Large intestine (tissue), 3 donors: ENCODE data around the gene CRYBG1. TPM values are rescaled to one million over a fixed set of nuclear protein-coding genes. Genes with fewer than 3 reads are reported as not detected.
"Not testable (repeated sequence)": the region's sequence is repeated elsewhere in the genome, so short reads cannot be mapped to it uniquely, and the experiment has no call there.

Experiments
- DNase-seq, 2 donors: peaks; one replicate each; pipeline versions ENCODE4 v3.0.0 to v3.0.0-alpha.2; 2013
- H3K27ac ChIP-seq: one replicate; pipeline ENCODE4 v1.5.1; 2013; ENCODE audit warnings: low read length
- H3K27me3 ChIP-seq: 2 replicates; pipeline ENCODE4 v1.6.1; 2013; ENCODE audit warnings: low read length; ENCODE audit not compliant: control insufficient read depth, insufficient read depth
- H3K36me3 ChIP-seq: 2 replicates; pipeline ENCODE4 v1.6.1; 2013; ENCODE audit warnings: low read length; ENCODE audit not compliant: control insufficient read depth, insufficient read depth
- H3K4me1 ChIP-seq: one replicate; pipeline ENCODE4 v1.6.1; 2013; ENCODE audit warnings: low read length; ENCODE audit not compliant: control insufficient read depth, insufficient read depth
- H3K4me3 ChIP-seq: one replicate; pipeline ENCODE4 v1.5.1; 2013; ENCODE audit warnings: low read length
- H3K9me3 ChIP-seq: one replicate; pipeline ENCODE4 v1.6.1; 2013; ENCODE audit warnings: mild to moderate bottlenecking, low read depth, low read length, moderate library complexity; ENCODE audit not compliant: control insufficient read depth
- WGBS: methylation state at CpG from one replicate; pipeline ENCODE4 v1.1.5; 2013; ENCODE audit warnings: low lambda C conversion rate; ENCODE audit not compliant: insufficient coverage; 5-methylcytosine and 5-hydroxymethylcytosine counted together
- polyA plus RNA-seq: library from polyadenylated mRNA; unstranded; fragments of 120-200 nt; gene quantifications from one replicate; pipeline ENCODE4 v1.2.1, GENCODE V29; 2013

Gene CRYBG1
- polyA plus RNA-seq, 1 donor = 26.5 TPM

DNA sequence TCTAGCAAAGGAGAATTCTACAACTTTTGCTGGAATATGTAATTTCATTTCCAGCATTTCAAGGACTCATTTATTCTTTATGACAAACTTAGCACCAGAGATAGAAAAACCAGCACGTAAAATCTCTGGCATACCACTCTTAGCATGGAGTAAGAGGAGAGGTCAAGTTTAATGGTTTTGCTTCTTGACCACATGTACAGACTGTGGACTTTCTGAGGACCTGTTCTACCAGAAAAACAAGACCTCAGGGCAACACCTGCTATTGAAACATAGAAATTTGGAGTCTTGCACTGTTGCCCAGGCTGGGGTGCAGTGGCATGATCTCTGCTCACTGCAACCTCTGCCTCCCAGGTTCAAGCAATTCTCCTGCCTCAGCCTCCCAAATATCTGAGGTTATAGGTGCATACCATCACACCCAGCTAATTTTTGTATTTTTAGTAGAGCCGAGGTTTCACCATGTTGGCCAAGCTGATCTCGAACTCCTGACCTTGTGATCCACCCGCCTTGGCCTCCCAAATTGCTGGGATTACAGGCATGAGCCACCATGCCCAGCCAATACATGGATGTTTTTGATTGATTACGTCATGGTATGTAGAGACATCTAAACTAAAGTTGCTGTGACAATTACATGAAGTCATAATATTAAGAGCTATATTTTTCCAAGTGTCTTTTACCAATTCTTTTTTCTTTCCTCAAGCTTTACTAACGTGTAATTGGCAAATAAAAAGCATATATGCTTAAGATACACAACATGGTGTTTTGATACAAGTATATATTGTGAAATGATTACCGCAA is 36.1 kb downstream of the CRYBG1 start:
- Histone ChIP-seq H3K27ac (peak overlapping the region; percentile 33), H3K27me3 (no peaks in the 10 kb centered on the region), H3K4me1 (peaks cover 4% of the 10 kb centered on the region), H3K36me3 (no peaks in the 10 kb centered on the region), H3K4me3 (no peak overlapping the region), H3K9me3 (no peaks in the 10 kb centered on the region)
- no peak for DNase-seq
- WGBS = 75% methylated on average over 2 of the region's 7 CpGs

DNA sequence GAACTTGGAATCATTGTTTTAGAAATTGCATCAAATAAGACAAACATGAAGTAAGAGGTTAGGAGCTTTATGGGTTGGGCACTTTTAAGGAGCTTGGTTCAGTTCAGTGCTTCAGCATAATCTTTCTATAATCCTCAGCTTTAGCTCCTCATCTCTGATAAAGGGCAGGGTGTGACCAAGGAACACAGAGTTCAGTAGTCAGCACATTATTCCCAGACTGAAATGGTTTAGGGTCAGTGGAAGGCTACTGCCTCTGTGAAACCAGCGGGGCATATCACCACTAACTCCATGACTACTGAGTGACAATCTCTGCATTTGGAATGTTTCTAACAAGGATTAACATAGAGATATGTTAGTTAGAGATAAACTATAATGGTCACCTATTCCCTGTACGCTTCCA is 36.9 kb downstream of the CRYBG1 start:
- WGBS = 75% methylated on average over 1 of the region's 2 CpGs
- Histone ChIP-seq H3K4me3 (no peak overlapping the region), H3K36me3 (no peaks in the 10 kb centered on the region), H3K4me1 (peaks cover 4% of the 10 kb centered on the region), H3K9me3 (no peaks in the 10 kb centered on the region), H3K27me3 (no peaks in the 10 kb centered on the region), H3K27ac (peak overlapping the region; percentile 33)
- peak; percentile 32 to 58 for DNase-seq

DNA sequence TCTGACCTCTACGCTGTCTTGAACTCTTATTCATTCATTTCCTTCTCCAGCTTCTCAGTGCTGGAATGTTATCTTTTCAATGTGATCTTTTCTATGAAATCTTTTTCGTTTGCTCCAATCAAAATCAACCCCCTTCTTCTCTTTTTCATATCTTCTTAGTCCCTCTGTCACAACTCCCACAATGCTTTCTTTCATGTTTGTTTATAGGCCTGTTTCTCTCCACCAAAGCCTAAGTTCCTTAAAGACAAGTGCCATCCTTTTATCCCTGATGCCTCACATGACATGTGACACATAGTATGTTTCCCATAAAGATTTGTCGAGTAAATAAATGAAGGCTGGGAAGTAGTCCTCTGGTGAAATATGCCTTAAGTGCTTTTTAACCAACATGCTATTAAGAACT is 38.1 kb downstream of the CRYBG1 start:
- Histone ChIP-seq H3K27ac (no peak overlapping the region), H3K9me3 (no peaks in the 10 kb centered on the region), H3K36me3 (no peaks in the 10 kb centered on the region), H3K27me3 (no peaks in the 10 kb centered on the region), H3K4me1 (peaks cover 4% of the 10 kb centered on the region), H3K4me3 (no peak overlapping the region)
- DNase-seq = no peak
- 87% methylated on average over 3 of the region's 3 CpGs for WGBS

DNA sequence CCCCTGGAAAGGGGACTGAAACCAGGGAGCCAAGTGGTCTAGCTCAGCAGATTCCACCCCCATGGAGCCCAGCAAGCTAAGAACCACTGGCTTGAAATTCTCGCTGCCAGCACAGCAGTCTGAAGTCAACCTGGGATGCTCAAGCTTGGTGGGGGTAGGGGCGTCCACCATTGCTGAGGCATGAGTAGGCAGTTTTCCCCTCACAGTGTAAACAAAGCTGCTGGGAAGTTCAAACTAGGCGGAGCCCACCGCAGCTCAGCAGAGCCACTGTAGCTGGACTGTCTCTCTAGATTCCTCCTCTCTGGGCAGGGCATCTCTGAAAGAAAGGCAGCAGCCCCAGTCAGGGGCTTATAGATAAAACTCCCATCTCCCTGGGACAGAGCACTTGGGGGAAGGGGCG is 44.5 kb downstream of the CRYBG1 start:
- H3K27ac ChIP-seq, H3K4me3 ChIP-seq, DNase-seq, H3K4me1 ChIP-seq, H3K9me3 ChIP-seq, H3K27me3 ChIP-seq, H3K36me3 ChIP-seq: not testable (repeated sequence)
- no CpG with 5 or more reads among the region's 5 CpGs for WGBS

DNA sequence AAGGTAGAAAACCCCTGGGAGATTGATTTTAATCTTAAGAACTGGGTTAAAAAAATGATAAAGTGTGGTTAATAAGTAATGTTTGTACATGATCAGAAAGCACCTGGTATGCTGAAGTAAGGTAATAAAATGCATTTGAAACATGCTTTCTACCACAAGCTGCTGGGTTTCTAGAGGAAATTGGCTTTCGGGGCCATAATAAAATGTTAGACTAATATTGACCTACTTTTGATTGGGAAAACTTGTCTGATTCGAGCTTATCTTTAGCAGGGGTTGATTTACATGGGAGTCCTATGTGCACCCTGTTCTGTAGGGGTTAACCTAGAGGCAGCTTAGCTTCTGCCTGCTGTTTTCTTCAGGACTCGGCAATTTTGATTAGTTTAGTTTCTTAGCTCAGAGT is 50.5 kb downstream of the CRYBG1 start:
- H3K9me3 ChIP-seq = no peaks in the 10 kb centered on the region
- H3K36me3 ChIP-seq = no peaks in the 10 kb centered on the region
- H3K4me1 ChIP-seq = peaks cover 21% of the 10 kb centered on the region
- peak overlapping the region; percentile 93 for H3K27ac ChIP-seq
- 0% methylated on average over 1 of the region's 3 CpGs for WGBS
- no peak overlapping the region for H3K4me3 ChIP-seq
- peak; percentile 38 to 82 for DNase-seq
- H3K27me3 ChIP-seq = no peaks in the 10 kb centered on the region

DNA sequence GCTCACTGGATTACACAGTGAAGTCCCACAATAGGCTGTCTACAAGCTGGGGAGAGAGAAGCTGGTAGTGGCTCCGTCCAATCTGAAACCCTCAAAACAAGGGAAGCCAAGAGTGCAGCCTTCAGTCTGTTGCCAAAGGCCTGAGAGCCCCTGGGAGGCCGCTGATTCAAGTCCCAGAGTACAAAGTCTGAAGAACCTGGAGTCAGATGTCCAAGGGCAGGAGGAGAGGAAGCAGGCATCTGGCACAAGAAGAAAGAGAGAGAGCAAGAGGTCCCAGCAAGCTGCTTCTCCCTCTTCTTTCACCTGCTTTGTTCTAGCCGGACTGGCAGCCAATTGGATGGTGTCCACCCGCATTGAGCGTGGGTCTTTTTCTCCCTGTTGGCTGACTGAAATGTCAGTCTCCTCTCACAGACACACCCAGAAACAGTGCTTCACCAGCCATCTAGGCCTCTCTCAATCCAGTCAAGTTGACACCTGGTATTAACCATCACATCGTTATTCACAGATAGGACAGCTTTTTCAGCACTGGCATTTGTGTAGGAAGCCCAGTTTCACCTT is 51.2 kb downstream of the CRYBG1 start:
- H3K36me3 ChIP-seq = no peaks in the 10 kb centered on the region
- WGBS = no CpG with 5 or more reads among the region's 6 CpGs
- DNase-seq = peak; percentile 74 to 88
- peaks cover 25% of the 10 kb centered on the region for H3K4me1 ChIP-seq
- H3K27ac ChIP-seq = peak overlapping the region; percentile 93
- H3K9me3 ChIP-seq = no peaks in the 10 kb centered on the region
- H3K27me3 ChIP-seq = no peaks in the 10 kb centered on the region
- no peak overlapping the region for H3K4me3 ChIP-seq

DNA sequence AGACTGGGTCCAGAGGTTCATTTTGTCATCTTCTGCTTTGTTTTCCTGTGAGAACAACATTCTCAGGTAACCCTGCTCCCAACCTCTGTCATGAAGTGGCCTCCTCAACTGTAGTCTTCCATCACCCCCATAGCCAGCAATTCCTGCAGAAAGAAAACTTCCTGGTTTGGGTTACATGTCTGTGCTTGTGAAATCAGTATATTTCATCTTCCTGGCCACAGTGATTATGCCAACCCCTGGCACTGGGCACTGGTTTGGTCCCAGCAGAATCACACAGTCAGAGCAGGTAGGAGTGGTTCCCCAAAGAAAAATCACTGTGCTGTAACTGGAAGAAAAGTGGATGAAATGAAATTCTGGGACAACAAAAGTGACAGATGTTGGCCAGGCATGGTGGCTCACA is 52.5 kb downstream of the CRYBG1 start:
- Histone ChIP-seq H3K27ac (peak overlapping the region; percentile 93), H3K4me3 (no peak overlapping the region), H3K4me1 (peaks cover 27% of the 10 kb centered on the region), H3K9me3 (no peaks in the 10 kb centered on the region), H3K27me3 (no peaks in the 10 kb centered on the region), H3K36me3 (no peaks in the 10 kb centered on the region)
- DNase-seq = no peak

DNA sequence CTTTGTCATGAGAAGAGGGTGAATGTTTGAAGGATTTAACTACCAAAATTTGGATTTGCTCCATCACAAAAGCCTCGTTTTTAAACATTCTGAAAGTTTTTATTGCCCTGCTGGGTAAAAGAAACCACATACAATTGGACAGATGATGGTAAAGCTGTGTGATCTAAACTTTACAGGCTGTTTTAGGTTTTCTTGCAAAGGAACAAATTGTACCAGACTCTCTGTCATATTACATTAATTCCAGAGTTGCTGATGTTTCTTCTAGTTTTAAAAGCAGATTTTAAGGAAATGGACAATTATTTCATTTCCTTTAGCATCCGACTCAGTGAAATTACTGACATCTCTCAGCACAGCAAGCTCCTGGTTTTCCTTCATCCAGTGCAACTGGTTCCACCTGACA is 53.2 kb downstream of the CRYBG1 start:
- Histone ChIP-seq H3K4me1 (peaks cover 27% of the 10 kb centered on the region), H3K4me3 (no peak overlapping the region), H3K27me3 (no peaks in the 10 kb centered on the region), H3K9me3 (no peaks in the 10 kb centered on the region), H3K27ac (no peak overlapping the region), H3K36me3 (no peaks in the 10 kb centered on the region)
- DNase-seq = no peak
- WGBS = no CpG with 5 or more reads among the region's 2 CpGs

DNA sequence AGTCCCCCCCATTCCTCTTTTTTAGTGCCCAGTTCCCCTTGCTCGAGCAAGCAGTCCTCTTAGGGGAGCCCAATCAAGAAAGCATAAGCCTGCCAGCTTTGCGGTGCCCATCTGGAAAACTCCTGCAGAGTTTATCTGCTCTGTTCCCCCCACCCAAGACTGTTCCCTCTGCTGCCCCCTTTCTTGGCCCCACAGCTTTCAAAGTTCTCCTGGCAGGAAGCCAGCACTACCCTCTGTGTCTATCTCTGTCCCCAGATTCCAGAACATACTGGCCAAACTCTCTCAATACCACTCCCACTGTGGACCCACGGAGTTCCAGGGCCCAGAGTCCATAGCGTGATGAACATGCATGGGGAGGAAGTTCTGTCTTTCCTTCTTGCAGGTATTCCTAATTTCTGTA is 55.4 kb downstream of the CRYBG1 start:
- WGBS = no CpG with 5 or more reads among the region's 4 CpGs
- H3K27me3 ChIP-seq = no peaks in the 10 kb centered on the region
- no peak overlapping the region for H3K4me3 ChIP-seq
- peaks cover 27% of the 10 kb centered on the region for H3K4me1 ChIP-seq
- no peaks in the 10 kb centered on the region for H3K9me3 ChIP-seq
- no peak overlapping the region for H3K27ac ChIP-seq
- peak in 1 of 2 donors; percentile 63 for DNase-seq
- H3K36me3 ChIP-seq = no peaks in the 10 kb centered on the region

DNA sequence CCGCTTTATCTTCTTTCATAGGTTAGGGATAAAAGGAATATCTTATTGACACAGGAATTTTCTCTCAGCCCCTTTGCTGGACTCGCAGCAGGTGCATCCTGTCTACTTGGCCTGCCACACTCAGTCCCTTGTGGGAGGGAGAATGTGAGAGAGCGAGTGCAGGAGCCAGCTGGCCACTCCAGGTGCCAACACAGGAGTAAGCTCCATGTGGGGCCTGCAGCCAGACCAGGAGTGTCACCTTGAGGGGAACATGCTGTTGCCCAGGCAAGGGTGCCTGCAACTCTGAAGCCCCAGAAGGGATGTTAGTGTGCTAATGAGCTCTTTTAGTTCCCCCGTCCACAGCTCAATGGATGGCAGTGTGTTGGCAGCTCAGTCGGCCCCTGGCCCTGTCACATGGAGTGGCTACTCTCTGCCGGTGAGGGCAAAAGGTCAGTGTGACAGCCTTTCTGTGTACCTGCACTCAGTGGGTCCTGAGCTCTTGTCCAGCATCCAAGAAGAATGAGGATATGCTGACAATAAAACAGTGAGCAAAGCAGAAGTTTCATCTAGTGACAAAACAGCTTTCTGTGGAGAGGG is 57.1 kb downstream of the CRYBG1 start:
- Histone ChIP-seq H3K4me3 (no peak overlapping the region), H3K9me3 (no peaks in the 10 kb centered on the region), H3K27ac (no peak overlapping the region), H3K36me3 (no peaks in the 10 kb centered on the region), H3K27me3 (no peaks in the 10 kb centered on the region), H3K4me1 (peaks cover 15% of the 10 kb centered on the region)
- DNase-seq = peak in 1 of 2 donors; percentile 12
- WGBS = no CpG with 5 or more reads among the region's 6 CpGs
